GM12878 (cell line): ENCODE measurements around the gene HPD. TPM values are rescaled to one million over a fixed set of nuclear protein-coding genes. Genes with fewer than 3 reads are reported as not detected.

Experiments
- ATAC-seq: fragments of 200-7000 bp; cut with Tn5 transposase; 3 replicates; pipeline ENCODE4 v1.9.1; 2020; ENCODE audit warnings: mild to moderate bottlenecking, moderate library complexity
- BruUV-seq: library from RNA; stranded (reverse); fragments of 400-500 nt; replicated peaks from 2 replicates; lab custom pipeline; 2021; lab: Mats Ljungman, UMichigan
- CTCF ChIA-PET: fragments of 300-600 bp; sonication (Branson Sonifier 250); formaldehyde crosslinking; extraction: SDS; loops from one replicate; lab custom pipeline; 2021; ENCODE audit warnings: inconsistent platforms; lab: Yijun Ruan, JAX
- POLR2A ChIA-PET: fragments of 350-600 bp; formaldehyde crosslinking; extraction: SDS; loops from one replicate; lab custom pipeline; 2021; ENCODE audit warnings: inconsistent platforms; lab: Charles Lee
- RAD21 ChIA-PET: fragments of 300-600 bp; sonication (Branson Sonifier 250); formaldehyde crosslinking; loops from one replicate; lab custom pipeline; 2023; ENCODE audit warnings: antibody characterized with exemption; ENCODE audit not compliant: unreplicated experiment; lab: Charles Lee
- SMC1A ChIA-PET: fragments of 300-600 bp; sonication (Branson Sonifier 250); formaldehyde crosslinking; loops from one replicate; lab custom pipeline; 2023; ENCODE audit not compliant: unreplicated experiment, uncharacterized antibody; lab: Charles Lee
- DNase-seq: peaks from one replicate; pipeline ENCODE4 v3.0.0-alpha.2; 2011; ENCODE audit warnings: low read depth, low spot score
- FAIRE-seq: peaks from 3 replicates; lab custom pipeline; 2011; peaks lifted over from hg19 to GRCh38; lab: Jason Lieb, UNC
- H2AFZ ChIP-seq: 2 replicates; pipeline ENCODE4 v1.6.0; 2011; ENCODE audit warnings: low read depth, low read length, control low read depth; ENCODE audit not compliant: control insufficient read depth
- H3K27ac ChIP-seq: 2 replicates; pipeline ENCODE4 v1.5.1; 2011; ENCODE audit warnings: control low read depth; ENCODE audit not compliant: control insufficient read depth, insufficient read depth
- H3K27me3 ChIP-seq, 2 experiments: replicated peaks in 1 of 2; 2 replicates each; pipeline versions ENCODE4 v1.6.0 to v1.6.1; 2011; ENCODE audit warnings: low read length in 1 of 2; ENCODE audit not compliant: control insufficient read depth in 2 of 2, insufficient read depth in 2 of 2
- H3K36me3 ChIP-seq, 2 experiments: 2 replicates each; pipeline ENCODE4 v1.5.1; 2011; ENCODE audit warnings: low read length in 1 of 2; ENCODE audit not compliant: control insufficient read depth in 2 of 2, insufficient read depth in 2 of 2
- H3K4me1 ChIP-seq: 2 replicates; pipeline ENCODE4 v1.6.1; 2011; ENCODE audit warnings: mild to moderate bottlenecking, low read length, moderate library complexity, mixed read lengths; ENCODE audit not compliant: control insufficient read depth, insufficient read depth
- H3K4me2 ChIP-seq: 2 replicates; pipeline ENCODE4 v1.6.0; 2011; ENCODE audit warnings: control low read depth; ENCODE audit not compliant: control insufficient read depth, insufficient read depth
- H3K4me3 ChIP-seq: fragments of 200-600 bp; sonication (generic); 2 replicates; pipeline ENCODE4 v1.5.1; 2016
- H3K79me2 ChIP-seq: 2 replicates; pipeline ENCODE4 v1.6.0; 2011; ENCODE audit warnings: low read length; ENCODE audit not compliant: control insufficient read depth, insufficient read depth
- H3K9ac ChIP-seq: 2 replicates; pipeline ENCODE4 v1.8.0; 2011; ENCODE audit warnings: low read length, control low read depth, mixed read lengths; ENCODE audit not compliant: control insufficient read depth, insufficient read depth
- H3K9me3 ChIP-seq: replicated peaks from 3 replicates; pipeline ENCODE4 v1.5.1; 2011; ENCODE audit warnings: mild to moderate bottlenecking, low read length; ENCODE audit not compliant: control insufficient read depth, insufficient read depth
- H4K20me1 ChIP-seq: 2 replicates; pipeline ENCODE4 v1.6.0; 2011; ENCODE audit not compliant: control insufficient read depth, insufficient read depth
- ATF7 ChIP-seq: fragments of 450-650 bp; IDR thresholded peaks from 2 replicates; pipeline ENCODE4 v1.6.1; 2016; ENCODE audit warnings: low read depth, mild to moderate bottlenecking
- BHLHE40 ChIP-seq, 2 experiments: fragments of 450-650 bp in 1 of 2; IDR thresholded peaks; 2 replicates each; pipeline ENCODE4 v1.6.1; 2011 to 2017; ENCODE audit warnings: low read depth in 2 of 2, borderline replicate concordance in 1 of 2, improper control_type of control experiment in 1 of 2, low read length in 1 of 2, mild to moderate bottlenecking in 1 of 2
- BRCA1 ChIP-seq: IDR thresholded peaks from 2 replicates; pipeline ENCODE4 v1.6.1; 2011; ENCODE audit warnings: low read depth, low read length, improper control_type of control experiment
- CBX5 ChIP-seq: sonication (generic); IDR thresholded peaks from 2 replicates; pipeline ENCODE4 v1.6.1; 2016; ENCODE audit warnings: low read depth, moderate library complexity, mild to moderate bottlenecking, inconsistent platforms
- DPF2 ChIP-seq: fragments of 450-650 bp; IDR thresholded peaks from 2 replicates; pipeline ENCODE4 v1.6.1; 2017; ENCODE audit warnings: mild to moderate bottlenecking
- EED ChIP-seq: sonication (generic); IDR thresholded peaks from 2 replicates; pipeline ENCODE4 v1.6.1; 2016; ENCODE audit warnings: antibody characterized with exemption, low read depth
- ESRRA ChIP-seq: IDR thresholded peaks from 2 replicates; pipeline ENCODE4 v1.6.1; 2012; ENCODE audit warnings: mild to moderate bottlenecking, low read length, improper control_type of control experiment
- GATAD2B ChIP-seq: fragments of 450-650 bp; conservative IDR thresholded peaks from 2 replicates; pipeline ENCODE4 v1.6.1; 2017; ENCODE audit warnings: low read depth, mild to moderate bottlenecking, moderate library complexity
- IKZF1 ChIP-seq: fragments of 450-650 bp; conservative IDR thresholded peaks from 2 replicates; pipeline ENCODE4 v1.6.1; 2017; ENCODE audit warnings: antibody characterized with exemption, mild to moderate bottlenecking
- KLF5 ChIP-seq: fragments of 450-650 bp; IDR thresholded peaks from 2 replicates; pipeline ENCODE4 v1.6.1; 2014; ENCODE audit warnings: mild to moderate bottlenecking; ENCODE audit not compliant: partially characterized antibody
- LARP7 ChIP-seq: fragments of 450-650 bp; IDR thresholded peaks from 2 replicates; pipeline ENCODE4 v1.6.1; 2017; ENCODE audit warnings: mild to moderate bottlenecking
- NBN ChIP-seq: fragments of 450-650 bp; IDR thresholded peaks from 2 replicates; pipeline ENCODE4 v1.6.1; 2016
- NFXL1 ChIP-seq: fragments of 450-650 bp; IDR thresholded peaks from 2 replicates; pipeline ENCODE4 v1.6.1; 2017; ENCODE audit warnings: antibody characterized with exemption, mild to moderate bottlenecking, borderline replicate concordance
- RELA ChIP-seq: fragments of 450-650 bp; IDR thresholded peaks from 2 replicates; pipeline ENCODE4 v1.8.0; 2014; ENCODE audit warnings: borderline replicate concordance; ENCODE audit not compliant: partially characterized antibody
- SMARCA5 ChIP-seq: fragments of 450-650 bp; IDR thresholded peaks from 2 replicates; pipeline ENCODE4 v1.6.1; 2017; ENCODE audit warnings: mild to moderate bottlenecking
- TAF1 ChIP-seq: IDR thresholded peaks from 2 replicates; pipeline ENCODE4 v1.6.1; 2011; ENCODE audit warnings: mild to moderate bottlenecking, low read depth, low read length, borderline replicate concordance
- WRNIP1 ChIP-seq: IDR thresholded peaks from 2 replicates; pipeline ENCODE4 v1.6.1; 2011; ENCODE audit warnings: low read depth, low read length, improper control_type of control experiment, borderline replicate concordance
- WGBS: methylation state at CpG from one replicate; pipeline ENCODE4 v1.1.6; 2016; ENCODE audit warnings: low lambda C conversion rate; ENCODE audit not compliant: insufficient replicate concordance, insufficient coverage; ENCODE audit errors: missing lambda C conversion rate; 5-methylcytosine and 5-hydroxymethylcytosine counted together
- in situ Hi-C: fragments of 300-500 bp; cut with MboI; formaldehyde crosslinking; loops from 9 replicates; pipeline ENCODE4 v1.14.3; 2018; ENCODE audit warnings: mixed read lengths
- intact Hi-C: fragments of 100-400 bp; cut with micrococcal nuclease; formaldehyde crosslinking; loops from one replicate; pipeline ENCODE4 v1.14.2; 2022; ENCODE audit not compliant: unreplicated experiment
- polyA plus RNA-seq, 11 experiments: library from polyadenylated mRNA; depleted of rRNA in 4 of 11; unstranded in 6 of 11; stranded (reverse) in 5 of 11; fragments of >200 nt; fragmentation: Nextera tagmentation in 4 of 11; fragmentation: Illumina TruSeq in 1 of 11; extraction: Ambion mirVana in 4 of 11; extraction: Trizol in 1 of 11; gene quantifications; 1 replicate in 1 of 11; 2 replicates in 10 of 11; pipeline versions ENCODE4 v1.2.1 to v1.2.3, GENCODE V29; 2011 to 2016; ENCODE audit warnings: inconsistent platforms in 2 of 11, missing spikeins in 2 of 11, low read depth in 1 of 11
- total RNA-seq, 4 experiments: library from RNA; depleted of rRNA in 3 of 4; stranded (reverse); fragments of >200 nt in 3 of 4; fragmentation: Illumina TruSeq in 1 of 4; extraction: Trizol in 1 of 4; gene quantifications; 2 replicates each; pipeline versions ENCODE4 v1.2.1 to v1.2.3, GENCODE V29; 2013 to 2021
- TF ChIP-seq, protein P1 (sequence below): IDR thresholded peaks from 2 replicates; pipeline ENCODE4 v1.6.1; 2012; ENCODE audit warnings: low read depth, low read length, improper control_type of control experiment

Gene HPD
- total and polyA plus RNA-seq, 10 of the 15 experiments (the other 5 are each of a cell fraction or from before 2014, with no cell fraction given), result 0.04 to 0.69 (median 0.28) TPM; not detected in 7

DNA sequence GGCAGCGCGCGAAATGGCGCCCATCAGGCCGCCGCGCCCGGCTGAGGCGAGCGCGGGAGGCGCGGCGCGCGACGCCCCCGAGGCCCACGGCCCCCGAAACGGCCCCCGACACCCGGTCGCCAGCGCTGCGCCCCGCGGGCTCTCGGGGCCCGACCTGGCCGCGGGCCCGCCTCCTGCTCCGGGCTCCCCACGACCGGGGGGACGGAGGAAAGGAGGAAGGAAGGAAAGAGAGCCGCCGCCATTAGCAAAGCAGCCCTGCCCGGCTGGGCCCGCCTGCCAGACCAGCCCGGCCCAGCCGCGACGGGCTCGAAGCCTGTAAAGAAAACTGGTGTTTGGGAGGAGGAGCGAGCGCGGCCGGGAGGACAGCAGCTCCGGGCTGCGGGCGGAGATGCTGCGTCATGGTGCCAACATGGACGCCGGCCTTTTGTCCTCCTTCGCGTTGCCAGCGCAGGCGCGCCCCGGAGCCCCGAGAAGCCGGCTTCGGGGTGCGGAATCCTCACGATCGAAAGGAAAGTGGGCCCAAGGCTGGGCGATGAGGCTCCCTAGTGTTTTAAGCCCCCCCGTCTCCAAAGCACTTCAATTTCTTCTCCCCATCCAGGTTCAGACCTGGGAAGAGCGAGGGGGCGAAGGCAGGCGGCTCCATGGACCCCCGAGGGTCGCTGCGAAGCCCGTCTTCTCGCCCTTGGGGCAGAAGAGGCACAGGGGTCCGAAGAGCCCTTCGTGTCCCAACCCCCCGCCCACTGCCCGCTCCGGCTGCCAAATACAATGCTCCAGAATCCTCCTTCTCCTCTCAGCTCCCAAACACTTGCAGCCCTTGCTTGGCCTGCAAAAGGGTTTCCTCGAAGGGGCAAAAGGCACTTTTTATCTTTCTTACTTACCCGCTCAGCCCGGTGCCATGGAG lies 57.7 kb downstream of the HPD start (continued):
- no peak for TF ChIP-seq RELA
- TF ChIP-seq TAF1, result peak; percentile 72; the same call in 1 of the 2 replicates

DNA sequence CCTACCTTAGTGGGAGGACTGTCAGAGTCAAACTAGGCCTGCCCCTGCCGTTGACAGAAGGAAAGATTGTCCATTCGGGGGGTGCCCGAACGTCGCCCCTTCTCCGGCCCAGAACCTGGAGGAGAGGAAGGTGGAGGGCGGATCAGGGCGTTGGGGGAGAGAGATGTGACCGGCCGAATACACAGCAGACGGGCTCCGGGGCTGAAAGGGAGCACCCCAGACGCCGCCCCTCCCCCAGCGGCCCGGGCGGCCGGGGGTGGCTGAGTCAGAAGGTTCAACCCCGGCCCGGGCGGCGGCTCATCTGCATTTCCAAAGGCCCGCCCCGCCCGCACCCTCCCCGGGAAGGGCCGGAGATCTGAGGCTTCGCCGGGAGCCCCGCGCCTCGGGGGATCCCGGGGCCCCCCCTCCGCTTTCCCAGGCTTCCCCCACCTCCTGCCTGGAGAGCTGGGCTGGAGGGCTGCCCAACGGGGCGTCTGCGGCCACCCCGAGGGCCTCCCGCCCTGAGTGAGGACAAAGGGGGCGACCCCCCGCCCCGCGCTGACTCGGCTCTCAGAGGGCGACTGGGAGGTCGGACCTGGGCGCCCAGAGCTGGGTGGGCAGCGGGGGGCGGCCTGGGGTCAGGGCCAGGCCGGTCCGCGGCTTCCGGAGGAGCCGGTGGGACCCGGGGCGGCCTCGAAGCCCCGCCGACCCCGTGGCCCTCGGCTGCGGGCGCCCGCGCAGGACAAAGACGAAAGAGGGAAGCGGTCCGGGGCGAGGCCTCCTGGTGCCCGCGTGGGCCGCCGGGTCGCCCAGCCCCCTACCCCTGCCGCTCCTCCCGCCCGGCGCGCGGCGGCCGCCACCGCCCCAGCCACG lies 58.6 kb downstream of the HPD start:
- Histone ChIP-seq H3K27me3 (no peaks in the 10 kb centered on the region), H3K9ac (peak overlapping the region; percentile 100), H3K4me1 (peaks cover 14% of the 10 kb centered on the region), H3K4me2 (peak overlapping the region; percentile 88), H3K9me3 (no peaks in the 10 kb centered on the region), H3K36me3 (peaks cover 10 to 15% of the 10 kb centered on the region in 2 experiments; a peak in 3 of 4 replicates), H3K27ac (peak overlapping the region; percentile 97), H4K20me1 (no peaks in the 10 kb centered on the region; the same call in 1 of the 2 replicates), H3K79me2 (peaks cover 56% of the 10 kb centered on the region), H3K4me3 (peak overlapping the region; percentile 99), H2AFZ (peak overlapping the region; percentile 36; the same call in 1 of the 2 replicates)
- RAD21 ChIA-PET, result interaction anchor here (11.7 kb wide), 1 partner anchor 7 kb away, joined by 395 read pairs; the partner anchor contains the start of gene SETD1B
- SMC1A ChIA-PET, result interaction anchor here (1.1 kb wide), 1 partner anchor 12 kb away, joined by 3 read pairs; no protein-coding TSS in a partner anchor
- CTCF ChIA-PET, result interaction anchor here (9.7 to 16.2 kb wide), 3 partner anchors 7 to 88 kb away, joined by 90 to 565 read pairs (median 492); partner anchors contain the start of genes PSMD9 and SETD1B
- ATAC-seq, result peak; percentile 49
- WGBS, result 2% methylated on average over 50 of the region's 84 CpGs
- FAIRE-seq, result no peak
- intact Hi-C loops (loop anchor here (5.0 kb wide), 2 partner anchors 263 to 1432 kb away; partner anchors contain the start of genes MPHOSPH9 and MTRFR), in situ Hi-C loops (loop anchor here (5.0 kb wide), 1 partner anchor 87 kb away; the partner anchor contains the start of gene PSMD9)
- BruUV-seq, result no TSS peak
- DNase-seq, result no peak
- POLR2A ChIA-PET, result interaction anchor here (0.6 to 10.1 kb wide), 5 partner anchors 7 to 261 kb away, joined by 3 to 155 read pairs (median 4); partner anchors contain the start of gene RHOF
- no peak for TF ChIP-seq CBX5
- peak; percentile 68 for TF ChIP-seq LARP7
- peak; percentile 97 for TF ChIP-seq NFXL1
- peak; percentile 63 for TF ChIP-seq DPF2
- peak; percentile 17; the same call in 1 of the 2 replicates for TF ChIP-seq EED
- TF ChIP-seq SMARCA5, result peak; percentile 49
- TF ChIP-seq ATF7, result no peak
- no peak for TF ChIP-seq ESRRA
- TF ChIP-seq BRCA1, result no peak
- TF ChIP-seq WRNIP1, result no peak
- TF ChIP-seq BHLHE40 (IDR thresholded peaks at IDR 0.05; ENCODE audit: borderline replicate concordance in 1 of 2, low read depth in 2 of 2, low read length in 1 of 2), result peak in 1 of 2 experiments; percentile 54; a peak in 2 of 4 replicates
- peak; percentile 27 for TF ChIP-seq KLF5
- TF ChIP-seq, protein P1, sequence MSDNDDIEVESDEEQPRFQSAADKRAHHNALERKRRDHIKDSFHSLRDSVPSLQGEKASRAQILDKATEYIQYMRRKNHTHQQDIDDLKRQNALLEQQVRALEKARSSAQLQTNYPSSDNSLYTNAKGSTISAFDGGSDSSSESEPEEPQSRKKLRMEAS, result no peak
- peak; percentile 78; the same call in 1 of the 2 replicates for TF ChIP-seq NBN
- peak; percentile 82 for TF ChIP-seq IKZF1
- peak; percentile 93 for TF ChIP-seq GATAD2B
